Skeletal muscle tissue (tissue), 4 donors: ENCODE data around the gene HOXA13. TPM values are rescaled to one million over a fixed set of nuclear protein-coding genes. Genes with fewer than 3 reads are reported as not detected.

Experiments
- H3K27ac ChIP-seq: one replicate; pipeline ENCODE4 v1.7.0; 2013; ENCODE audit warnings: mild to moderate bottlenecking, low read depth, low read length, inconsistent platforms
- H3K27me3 ChIP-seq, 3 donors: one replicate each; pipeline ENCODE4 v1.7.0; 2013; ENCODE audit warnings: low read length in 3 of 3; ENCODE audit not compliant: control insufficient read depth in 3 of 3, insufficient read depth in 3 of 3
- H3K36me3 ChIP-seq, 3 donors: one replicate each; pipeline ENCODE4 v1.7.0; 2013; ENCODE audit warnings: low read length in 3 of 3; ENCODE audit not compliant: control insufficient read depth in 3 of 3, insufficient read depth in 3 of 3
- H3K4me1 ChIP-seq, 3 donors: one replicate each; pipeline ENCODE4 v1.7.0; 2013; ENCODE audit warnings: low read length in 3 of 3, mild to moderate bottlenecking in 3 of 3; ENCODE audit not compliant: control insufficient read depth in 3 of 3, insufficient read depth in 3 of 3
- H3K4me3 ChIP-seq, 3 donors: one replicate each; pipeline ENCODE4 v1.7.0; 2013; ENCODE audit warnings: low read length in 3 of 3
- H3K9ac ChIP-seq, 3 donors: one replicate each; pipeline ENCODE4 v1.7.0; 2013; ENCODE audit warnings: low read length in 3 of 3, mild to moderate bottlenecking in 3 of 3, moderate library complexity in 2 of 3, low read depth in 1 of 3
- H3K9me3 ChIP-seq, 3 donors: one replicate each; pipeline ENCODE4 v1.7.0; 2013; ENCODE audit warnings: low read length in 3 of 3; ENCODE audit not compliant: control insufficient read depth in 3 of 3
- total RNA-seq: library from RNA; depleted of rRNA; stranded (reverse); fragments of >200 nt; gene quantifications from one replicate; pipeline ENCODE4 v1.2.3, GENCODE V29; 2014
- donor health status: Osteomylitis.

Gene HOXA13
- total RNA-seq, 1 donor from 2014 or later: 0.52 TPM

DNA sequence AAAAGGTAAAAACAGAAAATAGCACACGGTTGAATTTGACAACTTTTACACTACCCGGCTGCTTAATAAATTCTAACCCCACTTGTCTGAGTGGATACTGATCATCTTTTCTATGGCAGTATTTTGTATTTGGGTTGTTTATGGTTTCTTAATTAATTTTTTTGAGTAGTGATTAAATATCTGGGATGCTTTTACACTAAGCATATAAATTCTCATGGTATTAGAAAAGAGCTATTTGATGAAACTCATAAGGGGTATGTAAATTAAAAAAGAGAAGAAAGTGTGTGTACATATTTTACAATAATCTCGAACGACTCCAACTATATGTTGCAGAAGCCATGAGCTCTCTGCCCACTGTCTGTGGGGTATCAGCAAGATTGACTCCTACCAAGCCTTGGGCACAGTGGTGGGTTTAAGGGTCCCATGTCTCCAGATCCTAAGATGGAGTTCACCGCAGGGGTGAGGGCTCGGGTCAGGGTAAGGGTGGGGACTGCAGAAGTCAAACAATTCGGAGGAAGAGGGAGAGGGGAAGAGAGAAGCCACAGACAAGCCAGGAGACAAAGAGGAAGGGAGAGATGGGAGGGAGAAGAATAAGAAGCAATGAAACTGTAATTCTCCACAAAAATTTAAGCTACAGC, 7.6 kb upstream of the HOXA13 start:
- H3K9ac ChIP-seq: no peak overlapping the region
- no peak overlapping the region for H3K4me3 ChIP-seq
- no peaks in the 10 kb centered on the region for H3K36me3 ChIP-seq
- H3K4me1 ChIP-seq: peaks cover 15 to 19% (median 16%) of the 10 kb centered on the region in 3 donors
- no peaks in the 10 kb centered on the region for H3K9me3 ChIP-seq
- peaks cover 63 to 84% (median 72%) of the 10 kb centered on the region in 3 donors for H3K27me3 ChIP-seq
- no peak overlapping the region for H3K27ac ChIP-seq

GRCh38 chr7:27205325-27206280, 5.7 kb upstream of the HOXA13 start:
- peaks cover 68 to 85% (median 84%) of the 10 kb centered on the region in 3 donors for H3K27me3 ChIP-seq
- H3K4me3 ChIP-seq: peak overlapping the region in 2 of 3 donors; percentile 40 to 52
- no peaks in the 10 kb centered on the region for H3K9me3 ChIP-seq
- H3K9ac ChIP-seq: no peak overlapping the region
- peaks cover 20 to 28% (median 20%) of the 10 kb centered on the region in 3 donors for H3K4me1 ChIP-seq
- no peaks in the 10 kb centered on the region for H3K36me3 ChIP-seq
- no peak overlapping the region for H3K27ac ChIP-seq

DNA sequence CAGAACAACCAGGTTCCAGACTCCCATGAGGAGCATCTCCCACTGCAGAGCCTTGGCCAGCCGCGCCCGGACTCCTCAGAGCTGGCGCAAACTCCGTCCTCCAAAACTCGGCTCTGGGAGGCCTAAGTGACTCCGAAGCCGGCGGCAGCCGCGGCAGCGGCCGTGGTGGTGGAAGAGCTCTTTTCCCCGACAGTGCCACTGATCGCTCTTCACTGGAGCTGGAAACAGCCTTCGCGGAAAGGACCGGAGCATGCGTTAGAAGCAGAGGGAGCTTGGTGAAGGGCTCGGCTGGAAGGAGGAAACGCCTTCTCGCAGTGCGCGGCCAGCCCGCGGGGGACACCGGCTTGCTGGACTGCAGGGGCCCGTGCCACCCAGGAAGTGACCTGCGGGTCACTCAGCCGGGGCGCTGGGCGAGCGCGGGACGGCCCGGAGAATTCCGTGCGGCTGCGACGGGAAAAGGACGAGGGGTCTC, 5.0 kb upstream of the HOXA13 start:
- Histone ChIP-seq H3K4me1 (peaks cover 21 to 30% (median 22%) of the 10 kb centered on the region in 3 donors), H3K9ac (peak overlapping the region in 1 of 3 donors; percentile 3), H3K27me3 (peaks cover 66 to 85% (median 81%) of the 10 kb centered on the region in 3 donors), H3K9me3 (no peaks in the 10 kb centered on the region), H3K4me3 (peak overlapping the region; percentile 9 to 52 (median 40)), H3K27ac (no peak overlapping the region), H3K36me3 (no peaks in the 10 kb centered on the region)

GRCh38 chr7:27203964-27204594, 4.2 kb upstream of the HOXA13 start:
- H3K4me3 ChIP-seq: no peak overlapping the region
- peaks cover 23 to 33% (median 23%) of the 10 kb centered on the region in 3 donors for H3K4me1 ChIP-seq
- peaks cover 66 to 83% (median 79%) of the 10 kb centered on the region in 3 donors for H3K27me3 ChIP-seq
- no peaks in the 10 kb centered on the region for H3K36me3 ChIP-seq
- H3K27ac ChIP-seq: no peak overlapping the region
- H3K9ac ChIP-seq: no peak overlapping the region
- no peaks in the 10 kb centered on the region for H3K9me3 ChIP-seq

DNA sequence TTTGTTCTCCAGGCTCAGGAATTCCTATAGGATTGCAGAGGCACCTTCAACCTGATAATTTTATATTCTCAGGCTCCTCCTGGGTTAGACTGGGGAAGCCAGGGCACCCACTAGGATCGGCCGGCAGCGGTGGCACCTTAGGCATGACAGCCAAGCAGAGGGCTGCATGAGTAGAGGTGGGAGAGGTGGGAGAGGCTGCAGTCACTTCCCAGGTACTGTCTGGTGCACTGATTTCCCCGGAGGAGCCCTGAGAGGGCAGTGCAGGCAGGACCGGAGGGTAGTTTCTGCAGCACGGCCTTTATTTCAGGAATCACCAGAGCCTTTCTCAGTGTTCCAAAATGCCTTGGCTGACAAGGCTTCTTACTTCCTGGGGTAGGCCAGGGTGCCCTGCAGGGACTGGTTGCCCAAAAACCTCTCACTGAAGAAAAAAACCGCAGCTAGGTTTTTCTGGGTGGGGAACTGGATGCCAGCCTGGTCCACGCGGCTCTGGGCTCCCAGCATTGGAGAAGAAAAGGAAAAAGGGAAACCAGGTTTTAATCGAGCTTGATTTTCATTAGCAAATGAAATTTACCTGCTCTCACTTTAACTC, 3.6 kb upstream of the HOXA13 start:
- H3K27me3 ChIP-seq: peaks cover 70 to 85% (median 81%) of the 10 kb centered on the region in 3 donors
- H3K4me1 ChIP-seq: peaks cover 24 to 37% (median 26%) of the 10 kb centered on the region in 3 donors
- H3K9ac ChIP-seq: no peak overlapping the region
- H3K4me3 ChIP-seq: no peak overlapping the region
- H3K36me3 ChIP-seq: no peaks in the 10 kb centered on the region
- H3K9me3 ChIP-seq: no peaks in the 10 kb centered on the region
- no peak overlapping the region for H3K27ac ChIP-seq

DNA sequence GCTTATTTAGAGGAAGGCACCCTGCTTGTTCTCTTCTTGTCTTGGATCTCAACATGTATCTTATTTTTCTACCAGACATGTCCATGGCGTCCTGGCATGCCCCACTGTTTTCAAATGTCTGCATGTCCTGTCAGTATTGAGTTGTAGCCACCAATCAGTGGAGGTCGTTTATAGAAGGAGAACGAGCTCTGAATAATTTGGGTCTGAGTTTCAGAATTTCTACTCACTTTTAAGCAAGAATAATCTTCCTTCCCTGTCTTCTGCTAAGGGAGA, 2.9 kb upstream of the HOXA13 start:
- Histone ChIP-seq H3K36me3 (no peaks in the 10 kb centered on the region), H3K9ac (no peak overlapping the region), H3K9me3 (peaks cover 0 to under 1% (median 0%) of the 10 kb centered on the region in 3 donors), H3K4me3 (no peak overlapping the region), H3K27me3 (peaks cover 74 to 86% (median 83%) of the 10 kb centered on the region in 3 donors), H3K27ac (no peak overlapping the region), H3K4me1 (peaks cover 24 to 39% (median 26%) of the 10 kb centered on the region in 3 donors)

- H3K36me3 ChIP-seq: no peaks in the 10 kb centered on the region
- no peak overlapping the region for H3K4me3 ChIP-seq
- H3K27me3 ChIP-seq: peaks cover 74 to 88% (median 84%) of the 10 kb centered on the region in 3 donors
- no peak overlapping the region for H3K9ac ChIP-seq
- H3K9me3 ChIP-seq: peaks cover 0 to 3% (median 0%) of the 10 kb centered on the region in 3 donors
- H3K4me1 ChIP-seq: peaks cover 24 to 39% (median 26%) of the 10 kb centered on the region in 3 donors
- H3K27ac ChIP-seq: no peak overlapping the region
These were observed 2.3 kb upstream of the HOXA13 start for GRCh38 chr7:27202018-27202861.

GRCh38 chr7:27201580-27202017, 1.7 kb upstream of the HOXA13 start:
- no peak overlapping the region for H3K27ac ChIP-seq

More at GRCh38 chr7:27201580-27202017, 1.7 kb upstream of the HOXA13 start:
- H3K4me1 ChIP-seq: peaks cover 24 to 39% (median 26%) of the 10 kb centered on the region in 3 donors
- peaks cover 70 to 85% (median 84%) of the 10 kb centered on the region in 3 donors for H3K27me3 ChIP-seq
- peaks cover 0 to 3% (median 0%) of the 10 kb centered on the region in 3 donors for H3K9me3 ChIP-seq
- H3K4me3 ChIP-seq: no peak overlapping the region
- H3K9ac ChIP-seq: no peak overlapping the region
- H3K36me3 ChIP-seq: no peaks in the 10 kb centered on the region
